ENCODE measurements around the gene HTRA3.

Gene HTRA3

DNA sequence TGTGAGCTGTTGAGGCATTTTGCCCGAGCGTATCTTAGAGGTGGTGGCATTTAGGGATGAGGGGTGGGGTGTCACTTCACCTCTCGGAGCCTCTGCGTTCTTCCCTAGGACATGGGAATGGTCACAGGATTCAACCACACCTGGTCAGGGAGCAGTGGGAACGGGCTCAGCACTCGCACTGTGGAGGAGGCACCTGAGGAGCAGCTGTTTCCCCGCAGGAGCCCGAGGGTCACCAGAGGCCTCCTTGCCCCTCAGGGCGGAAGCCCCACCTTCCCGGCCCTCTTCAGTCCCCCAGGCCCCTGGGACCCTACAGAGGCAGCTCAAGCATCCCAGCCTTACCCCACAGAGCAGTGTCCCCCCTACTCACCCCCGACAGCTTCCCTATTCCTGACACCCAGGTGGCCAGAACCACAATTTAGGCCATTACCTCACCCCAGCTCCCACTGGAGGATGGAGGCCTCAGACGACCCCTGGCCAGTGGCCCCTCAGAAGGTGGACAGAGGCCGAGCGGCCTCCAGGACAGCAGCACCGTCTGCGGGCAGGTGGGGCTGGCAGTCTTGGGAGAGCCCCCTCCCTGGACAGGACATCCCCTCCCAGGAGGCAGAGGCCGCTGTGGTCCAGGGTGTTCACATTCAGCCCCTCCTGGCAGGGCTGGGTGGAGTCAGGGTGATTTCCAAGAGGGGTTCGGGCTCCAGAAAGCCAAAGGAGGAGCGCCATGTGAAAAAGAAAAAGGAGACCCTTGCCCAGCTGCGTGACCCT, 4.2 kb upstream of the HTRA3 start:
- in situ Hi-C loops (cut with HindIII; ENCODE audit: low pct_ligation_motif_present, low sequenced_read_pairs): loop anchor here (25.0 kb wide), 1 partner anchor 147 kb away; no protein-coding TSS in a partner anchor
- TF ChIP-seq CTCF (IDR thresholded peaks at IDR 0.05; ENCODE audit: low read depth, low read length, missing control alignments): no peak
- DNase-seq: no peak

GRCh38 chr4:8266088-8266487, 3.5 kb upstream of the HTRA3 start:
- Histone ChIP-seq H3K36me3 (replicated peaks) (no peaks in the 10 kb centered on the region), H3K4me3 (ENCODE audit: low read depth, low read length) (no peak overlapping the region), H3K27ac (no peak overlapping the region), H3K27me3 (replicated peaks) (peaks cover 6% of the 10 kb centered on the region)
- no peak for TF ChIP-seq CTCF (IDR thresholded peaks at IDR 0.05; ENCODE audit: low read depth, low read length, missing control alignments)
- DNase-seq: no peak
- in situ Hi-C loops (cut with HindIII; ENCODE audit: low pct_ligation_motif_present, low sequenced_read_pairs): loop anchor here (25.0 kb wide), 1 partner anchor 146 kb away; no protein-coding TSS in a partner anchor

More for the DNA sequence above, 4.2 kb upstream of the HTRA3 start:
- Histone ChIP-seq H3K27me3 (replicated peaks) (peaks cover 4% of the 10 kb centered on the region), H3K27ac (no peak overlapping the region), H3K4me3 (ENCODE audit: low read depth, low read length) (no peak overlapping the region), H3K36me3 (replicated peaks) (no peaks in the 10 kb centered on the region)

DNA sequence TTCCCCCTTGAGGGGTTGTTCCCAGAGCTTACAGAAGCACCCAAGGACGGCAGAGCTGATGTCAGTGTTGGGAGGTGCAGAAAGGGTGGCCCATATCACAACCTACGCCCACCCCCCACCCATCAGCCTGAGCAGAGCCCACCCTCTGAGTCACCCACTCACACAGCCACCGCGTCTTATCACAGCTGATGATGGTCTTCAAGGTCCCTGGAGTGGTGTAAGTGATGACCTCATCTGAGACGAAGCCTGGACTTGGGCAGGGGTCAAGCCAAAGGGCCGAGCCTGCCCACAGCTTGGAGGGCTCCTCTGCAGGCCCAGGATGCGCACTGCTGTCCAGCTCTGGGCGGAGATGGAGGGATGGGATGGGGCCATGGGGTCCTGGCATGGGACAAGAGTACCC, 3.0 kb upstream of the HTRA3 start:
- TF ChIP-seq CTCF (IDR thresholded peaks at IDR 0.05; ENCODE audit: low read depth, low read length, missing control alignments): no peak
- H3K27ac ChIP-seq: no peak overlapping the region
- in situ Hi-C loops (cut with HindIII; ENCODE audit: low pct_ligation_motif_present, low sequenced_read_pairs): loop anchor here (25.0 kb wide), 1 partner anchor 146 kb away; no protein-coding TSS in a partner anchor
- H3K36me3 ChIP-seq (replicated peaks): no peaks in the 10 kb centered on the region
- H3K4me3 ChIP-seq (ENCODE audit: low read depth, low read length): no peak overlapping the region
- peaks cover 6% of the 10 kb centered on the region for H3K27me3 ChIP-seq (replicated peaks)
- DNase-seq: no peak

- Histone ChIP-seq H3K27me3 (replicated peaks) (peaks cover 6% of the 10 kb centered on the region), H3K27ac (no peak overlapping the region), H3K4me3 (ENCODE audit: low read depth, low read length) (no peak overlapping the region), H3K36me3 (replicated peaks) (no peaks in the 10 kb centered on the region)
- DNase-seq: no peak
- peak; percentile 74 for TF ChIP-seq CTCF (IDR thresholded peaks at IDR 0.05; ENCODE audit: low read depth, low read length, missing control alignments)
- in situ Hi-C loops (cut with HindIII; ENCODE audit: low pct_ligation_motif_present, low sequenced_read_pairs): loop anchor here (25.0 kb wide), 1 partner anchor 145 kb away; no protein-coding TSS in a partner anchor
These were observed 2.5 kb upstream of the HTRA3 start for GRCh38 chr4:8267077-8267476.

DNA sequence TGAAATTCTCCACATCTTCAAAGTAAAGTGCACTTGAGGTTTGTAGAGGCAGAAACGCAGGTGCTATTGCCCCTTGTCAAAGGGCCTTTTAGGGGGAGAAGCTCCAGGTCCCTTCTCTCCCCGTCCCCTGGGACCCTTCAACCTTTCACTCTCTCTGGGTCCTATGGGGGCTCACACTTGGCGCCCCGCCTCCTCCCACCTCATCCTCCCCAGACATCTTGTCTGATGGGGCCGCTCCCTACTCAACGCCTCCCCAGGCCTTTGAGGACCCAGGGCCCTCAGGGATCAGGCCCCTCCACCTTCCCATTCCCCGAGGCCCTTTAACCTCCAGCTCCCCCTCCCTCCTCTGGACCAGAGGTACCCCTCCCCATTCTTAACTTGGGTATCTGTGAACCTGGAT, 1.3 kb upstream of the HTRA3 start:
- DNase-seq: no peak
- in situ Hi-C loops (cut with HindIII; ENCODE audit: low pct_ligation_motif_present, low sequenced_read_pairs): loop anchor here (25.0 kb wide), 1 partner anchor 144 kb away; no protein-coding TSS in a partner anchor
- Histone ChIP-seq H3K36me3 (replicated peaks) (no peaks in the 10 kb centered on the region), H3K27me3 (replicated peaks) (peaks cover 6% of the 10 kb centered on the region), H3K27ac (no peak overlapping the region), H3K4me3 (ENCODE audit: low read depth, low read length) (no peak overlapping the region)
- TF ChIP-seq CTCF (IDR thresholded peaks at IDR 0.05; ENCODE audit: low read depth, low read length, missing control alignments): no peak
